C4-2B (cell line): ENCODE measurements around the gene CFAP299.

ENCODE experiments used
- H3K27ac ChIP-seq: fragments of 450-650 bp; 2 replicates; pipeline ENCODE4 v1.5.1; 2017
- ZFX ChIP-seq: fragments of 450-650 bp; IDR thresholded peaks from 2 replicates; pipeline ENCODE4 v1.6.1; 2017
- TF ChIP-seq, protein P1 (sequence below): fragments of 450-650 bp; conservative IDR thresholded peaks from 2 replicates; pipeline ENCODE4 v1.5.1; 2017; ENCODE audit warnings: mild to moderate bottlenecking

Gene CFAP299

DNA sequence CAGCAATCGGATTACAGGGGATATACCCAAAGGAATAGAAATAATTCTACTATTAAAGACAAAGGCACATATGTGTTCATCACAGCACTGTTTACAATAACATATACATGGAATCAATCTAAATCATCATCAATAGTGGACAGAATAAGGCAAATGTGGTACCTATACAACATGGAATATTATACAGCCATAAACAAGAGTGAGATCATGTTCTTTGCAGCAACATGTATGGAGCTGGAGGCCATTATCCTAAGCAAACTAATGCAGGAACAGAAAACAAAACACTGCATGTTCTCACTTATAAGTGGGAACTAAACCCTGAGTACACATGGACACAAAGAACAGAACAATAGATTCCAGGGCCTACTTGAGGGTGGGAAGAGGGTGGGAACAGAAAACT is 163.2 kb downstream of the CFAP299 start:
- no peak overlapping the region for H3K27ac ChIP-seq
- TF ChIP-seq ZFX = no peak
- TF ChIP-seq, protein P1, sequence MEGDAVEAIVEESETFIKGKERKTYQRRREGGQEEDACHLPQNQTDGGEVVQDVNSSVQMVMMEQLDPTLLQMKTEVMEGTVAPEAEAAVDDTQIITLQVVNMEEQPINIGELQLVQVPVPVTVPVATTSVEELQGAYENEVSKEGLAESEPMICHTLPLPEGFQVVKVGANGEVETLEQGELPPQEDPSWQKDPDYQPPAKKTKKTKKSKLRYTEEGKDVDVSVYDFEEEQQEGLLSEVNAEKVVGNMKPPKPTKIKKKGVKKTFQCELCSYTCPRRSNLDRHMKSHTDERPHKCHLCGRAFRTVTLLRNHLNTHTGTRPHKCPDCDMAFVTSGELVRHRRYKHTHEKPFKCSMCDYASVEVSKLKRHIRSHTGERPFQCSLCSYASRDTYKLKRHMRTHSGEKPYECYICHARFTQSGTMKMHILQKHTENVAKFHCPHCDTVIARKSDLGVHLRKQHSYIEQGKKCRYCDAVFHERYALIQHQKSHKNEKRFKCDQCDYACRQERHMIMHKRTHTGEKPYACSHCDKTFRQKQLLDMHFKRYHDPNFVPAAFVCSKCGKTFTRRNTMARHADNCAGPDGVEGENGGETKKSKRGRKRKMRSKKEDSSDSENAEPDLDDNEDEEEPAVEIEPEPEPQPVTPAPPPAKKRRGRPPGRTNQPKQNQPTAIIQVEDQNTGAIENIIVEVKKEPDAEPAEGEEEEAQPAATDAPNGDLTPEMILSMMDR = no peak

DNA sequence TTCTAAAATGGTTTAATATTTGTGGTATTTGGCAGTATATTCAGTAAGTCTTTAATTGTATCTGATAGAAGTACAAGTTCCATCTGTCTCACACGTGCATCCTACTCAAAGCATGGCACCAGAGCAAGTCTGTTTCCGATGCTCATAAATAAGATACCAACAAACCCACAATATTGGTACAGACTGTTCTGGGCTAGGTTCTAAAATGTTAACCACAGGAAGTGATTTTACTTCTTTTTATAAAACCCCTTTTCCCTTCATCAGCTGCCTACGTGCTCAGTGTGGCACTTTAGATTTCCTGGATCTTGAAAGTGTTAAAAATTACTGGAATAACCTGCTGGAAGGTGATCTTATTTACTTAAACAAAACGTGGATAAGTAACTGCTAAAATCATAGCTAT is 165.1 kb downstream of the CFAP299 start:
- TF ChIP-seq ZFX = no peak
- TF ChIP-seq, protein P1 = no peak
- no peak overlapping the region for H3K27ac ChIP-seq

DNA sequence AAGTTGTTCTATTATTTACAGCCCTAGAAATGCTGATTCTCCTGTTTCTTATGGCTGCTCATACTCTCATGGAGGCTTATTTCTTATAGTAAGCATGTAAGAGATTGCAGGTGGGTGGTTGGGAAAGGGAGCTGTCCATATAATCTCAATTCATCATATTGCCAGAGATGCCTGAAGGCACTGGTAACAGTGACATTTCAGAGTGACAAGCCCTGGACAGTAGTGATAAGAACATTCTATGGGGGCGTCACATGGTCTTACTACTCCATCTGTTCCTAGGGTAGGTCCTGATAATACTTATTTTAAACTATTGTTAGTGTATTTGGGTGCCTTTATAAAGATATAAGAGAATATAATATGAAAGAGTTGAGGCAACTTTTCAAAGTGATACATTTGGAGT is 171.5 kb downstream of the CFAP299 start:
- TF ChIP-seq ZFX = no peak
- TF ChIP-seq, protein P1 = no peak
- H3K27ac ChIP-seq = no peak overlapping the region

DNA sequence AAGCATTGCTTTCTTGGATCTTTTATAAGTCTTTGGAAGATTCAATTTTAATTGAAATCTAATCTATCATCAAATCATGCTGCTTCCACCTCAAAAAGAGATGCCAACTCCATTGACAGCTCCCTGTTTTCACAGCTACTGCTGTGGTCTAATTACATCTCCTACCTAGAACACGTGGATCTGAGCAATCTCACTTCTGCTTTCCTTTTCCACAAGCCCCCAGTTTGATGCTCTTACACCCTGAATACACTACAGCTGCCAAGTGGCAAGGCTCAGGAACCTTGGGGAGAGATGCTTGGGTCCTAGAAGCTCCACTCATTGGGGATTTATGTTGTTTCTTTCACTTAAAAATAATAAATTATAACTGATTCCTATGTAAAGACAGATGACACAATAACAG is 172.0 kb downstream of the CFAP299 start:
- no peak for TF ChIP-seq ZFX
- TF ChIP-seq, protein P1 = no peak

DNA sequence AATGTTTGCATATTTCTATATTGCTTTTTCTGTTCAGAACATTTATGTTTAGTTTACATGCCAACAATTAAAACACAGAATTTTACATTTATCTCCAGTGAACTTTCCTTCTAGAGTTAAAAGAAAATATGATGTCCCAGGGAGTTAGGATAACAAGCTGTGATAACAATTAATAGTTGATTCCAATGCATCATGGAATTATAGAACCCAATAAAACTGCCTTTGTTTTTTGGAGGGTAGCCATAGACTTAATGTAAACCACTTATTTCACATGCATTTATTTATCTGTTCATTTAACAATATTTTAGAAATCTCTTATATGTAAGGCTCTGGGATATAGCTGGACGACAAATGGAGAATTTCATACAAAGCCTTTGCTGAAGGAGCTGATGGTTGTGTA is 180.0 kb downstream of the CFAP299 start:
- H3K27ac ChIP-seq = no peak overlapping the region
- TF ChIP-seq, protein P1 = no peak
- TF ChIP-seq ZFX = no peak

More for the DNA sequence above, 172.0 kb downstream of the CFAP299 start:
- no peak overlapping the region for H3K27ac ChIP-seq

GRCh38 chr4:80521438-80521837 is 185.9 kb downstream of the CFAP299 start:
- H3K27ac ChIP-seq = no peak overlapping the region
- TF ChIP-seq ZFX = no peak

DNA sequence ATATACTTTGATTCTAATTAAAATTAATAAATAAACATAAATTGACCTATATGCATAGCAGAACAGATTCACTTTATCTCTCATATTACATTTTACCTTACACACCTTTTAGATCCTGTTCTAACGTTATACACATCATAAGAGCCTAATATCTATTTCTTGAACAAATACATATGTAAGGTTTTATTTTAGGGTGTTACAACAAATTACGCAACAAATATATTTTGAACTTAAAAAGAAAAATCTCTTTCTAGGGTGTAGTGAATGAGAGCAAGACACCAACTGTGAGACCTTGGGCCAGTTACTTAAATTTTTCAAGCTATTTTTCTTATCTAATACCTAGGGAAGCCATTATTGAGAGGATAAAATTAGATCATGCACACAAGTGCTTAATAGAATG is 191.2 kb downstream of the CFAP299 start:
- H3K27ac ChIP-seq = no peak overlapping the region
- no peak for TF ChIP-seq ZFX
- TF ChIP-seq, protein P1 = no peak

GRCh38 chr4:80529026-80529425 is 193.5 kb downstream of the CFAP299 start:
- TF ChIP-seq, protein P1 = no peak
- TF ChIP-seq ZFX = no peak
- no peak overlapping the region for H3K27ac ChIP-seq
